OCI-LY3 (cell line): ENCODE results near the gene LITAF.
"Not testable (repeated sequence)": the region's sequence is repeated elsewhere in the genome, so short reads cannot be mapped to it uniquely, and the experiment has no call there.

Experiments used
- H2AFZ ChIP-seq: fragments of 200-600, 300-600 bp; shearing (Covaris generic); 2 replicates; pipeline ENCODE4 v1.6.0; 2014; ENCODE audit warnings: antibody characterized with exemption, low read depth, low read length
- H3K27ac ChIP-seq: fragments of 200-600, 300-600 bp; sonication (generic); 2 replicates; pipeline ENCODE4 v1.5.1; 2014; ENCODE audit warnings: mild to moderate bottlenecking, low read length, moderate library complexity, mixed read lengths
- H3K27me3 ChIP-seq: fragments of 200-600, 300-600 bp; sonication (generic); 2 replicates; pipeline ENCODE4 v1.6.1; 2014; ENCODE audit warnings: low read depth, low read length, mixed read lengths
- H3K36me3 ChIP-seq: fragments of 200-600, 300-600 bp; sonication (generic); replicated peaks from 2 replicates; pipeline ENCODE3; 2014; ENCODE audit warnings: low read depth, low read length, mixed read lengths
- H3K4me1 ChIP-seq: fragments of 300-600, 200-600 bp; sonication (generic); 2 replicates; pipeline ENCODE4 v1.6.1; 2014; ENCODE audit warnings: low read length, mixed read lengths
- H3K4me2 ChIP-seq: fragments of 200-600, 300-600 bp; sonication (generic); 2 replicates; pipeline ENCODE4 v1.6.1; 2014; ENCODE audit warnings: low read length, mixed read lengths
- H3K4me3 ChIP-seq: fragments of 300-600, 200-600 bp; sonication (generic); 2 replicates; pipeline ENCODE4 v1.5.1; 2014; ENCODE audit warnings: antibody characterized with exemption, mild to moderate bottlenecking, low read length, moderate library complexity
- H3K79me2 ChIP-seq: fragments of 300-600, 200-600 bp; shearing (Covaris generic); 2 replicates; pipeline ENCODE4 v1.6.1; 2014; ENCODE audit warnings: mild to moderate bottlenecking, low read length, mixed read lengths
- H3K9ac ChIP-seq: fragments of 300-600, 200-600 bp; shearing (Covaris generic); 2 replicates; pipeline ENCODE4 v1.6.0; 2014; ENCODE audit warnings: mild to moderate bottlenecking, low read length, moderate library complexity
- H3K9me3 ChIP-seq: fragments of 200-600, 300-600 bp; shearing (Covaris generic); 2 replicates; pipeline ENCODE4 v1.6.1; 2014; ENCODE audit warnings: low read length, mixed read lengths; ENCODE audit not compliant: insufficient read depth
- H4K20me1 ChIP-seq: fragments of 200-600, 300-600 bp; sonication (generic); 2 replicates; pipeline ENCODE4 v1.6.1; 2016; ENCODE audit warnings: low read length, mixed read lengths; ENCODE audit not compliant: insufficient read depth
- EZH2phosphoT487 ChIP-seq: fragments of 200-600 bp; shearing (Covaris generic); IDR thresholded peaks from 2 replicates; pipeline ENCODE4 v1.6.1; 2018; ENCODE audit warnings: antibody characterized with exemption, mixed run types, low read depth
- TF ChIP-seq, protein P1 (sequence below): fragments of 200-600, 300-600 bp; sonication (generic); IDR thresholded peaks from 2 replicates; pipeline ENCODE4 v1.5.1; 2014; ENCODE audit warnings: antibody characterized with exemption, low read length, low read depth

The LITAF gene

DNA sequence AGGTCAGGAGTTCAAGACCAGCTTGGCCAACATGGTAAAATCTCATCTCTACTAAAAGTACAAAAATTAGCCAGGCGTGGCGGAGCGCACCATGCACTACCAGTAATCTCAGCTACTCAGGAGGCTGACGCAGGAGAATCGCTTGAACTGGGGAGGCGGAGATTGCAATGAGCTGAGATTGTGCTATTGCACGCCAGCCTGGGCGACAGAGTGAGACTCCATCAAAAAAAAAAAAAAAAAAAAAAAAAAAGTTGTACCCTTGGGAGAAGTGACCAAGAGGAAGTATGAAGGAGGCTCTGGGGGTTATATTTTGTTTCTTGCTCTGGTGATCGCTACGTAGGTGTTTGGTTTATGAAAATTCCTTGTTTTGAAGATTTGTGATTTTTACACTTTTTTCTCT, 66.3 kb downstream of the LITAF start:
- H3K9me3 ChIP-seq, result no peaks in the 10 kb centered on the region
- H3K4me1 ChIP-seq, result no peaks in the 10 kb centered on the region
- H3K9ac ChIP-seq, result no peak overlapping the region
- no peak overlapping the region for H3K4me2 ChIP-seq
- H4K20me1 ChIP-seq, result no peaks in the 10 kb centered on the region
- peaks cover 14% of the 10 kb centered on the region for H3K27me3 ChIP-seq
- no peaks in the 10 kb centered on the region for H3K36me3 ChIP-seq
- no peak for TF ChIP-seq EZH2phosphoT487
- TF ChIP-seq, protein P1, sequence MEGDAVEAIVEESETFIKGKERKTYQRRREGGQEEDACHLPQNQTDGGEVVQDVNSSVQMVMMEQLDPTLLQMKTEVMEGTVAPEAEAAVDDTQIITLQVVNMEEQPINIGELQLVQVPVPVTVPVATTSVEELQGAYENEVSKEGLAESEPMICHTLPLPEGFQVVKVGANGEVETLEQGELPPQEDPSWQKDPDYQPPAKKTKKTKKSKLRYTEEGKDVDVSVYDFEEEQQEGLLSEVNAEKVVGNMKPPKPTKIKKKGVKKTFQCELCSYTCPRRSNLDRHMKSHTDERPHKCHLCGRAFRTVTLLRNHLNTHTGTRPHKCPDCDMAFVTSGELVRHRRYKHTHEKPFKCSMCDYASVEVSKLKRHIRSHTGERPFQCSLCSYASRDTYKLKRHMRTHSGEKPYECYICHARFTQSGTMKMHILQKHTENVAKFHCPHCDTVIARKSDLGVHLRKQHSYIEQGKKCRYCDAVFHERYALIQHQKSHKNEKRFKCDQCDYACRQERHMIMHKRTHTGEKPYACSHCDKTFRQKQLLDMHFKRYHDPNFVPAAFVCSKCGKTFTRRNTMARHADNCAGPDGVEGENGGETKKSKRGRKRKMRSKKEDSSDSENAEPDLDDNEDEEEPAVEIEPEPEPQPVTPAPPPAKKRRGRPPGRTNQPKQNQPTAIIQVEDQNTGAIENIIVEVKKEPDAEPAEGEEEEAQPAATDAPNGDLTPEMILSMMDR, result no peak
- no peak overlapping the region for H2AFZ ChIP-seq
- H3K27ac ChIP-seq, result no peak overlapping the region
- H3K79me2 ChIP-seq, result no peaks in the 10 kb centered on the region
- H3K4me3 ChIP-seq, result no peak overlapping the region

DNA sequence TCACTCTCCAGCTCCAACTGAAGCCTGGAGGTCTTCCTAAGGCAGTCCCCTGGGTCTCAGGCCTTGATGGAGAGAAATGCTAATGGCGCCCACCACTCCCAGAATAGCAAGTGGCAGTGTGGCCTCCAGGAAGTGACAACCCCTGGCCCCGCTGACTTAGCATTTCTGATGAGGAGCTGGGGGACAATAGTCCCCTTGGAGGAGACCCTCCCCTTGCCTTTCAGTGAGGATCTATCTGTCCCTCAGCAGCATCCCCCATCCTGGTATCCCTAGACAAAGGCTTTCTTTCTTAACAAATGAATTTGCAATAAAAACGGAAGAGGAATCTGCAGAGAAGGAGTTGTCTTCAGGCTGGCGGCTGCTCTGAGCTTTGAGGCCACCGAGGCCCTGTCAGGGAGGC, 68.8 kb downstream of the LITAF start:
- H3K27ac ChIP-seq, result no peak overlapping the region
- no peaks in the 10 kb centered on the region for H3K36me3 ChIP-seq
- H3K79me2 ChIP-seq, result no peaks in the 10 kb centered on the region
- H3K4me1 ChIP-seq, result no peaks in the 10 kb centered on the region
- H3K27me3 ChIP-seq, result peaks cover 11% of the 10 kb centered on the region; the same call in 1 of the 2 replicates
- H2AFZ ChIP-seq, result no peak overlapping the region
- no peak overlapping the region for H3K4me2 ChIP-seq
- no peaks in the 10 kb centered on the region for H3K9me3 ChIP-seq
- no peak overlapping the region for H3K4me3 ChIP-seq
- TF ChIP-seq, protein P1, result no peak
- no peak for TF ChIP-seq EZH2phosphoT487
- H3K9ac ChIP-seq, result no peak overlapping the region
- no peaks in the 10 kb centered on the region for H4K20me1 ChIP-seq

DNA sequence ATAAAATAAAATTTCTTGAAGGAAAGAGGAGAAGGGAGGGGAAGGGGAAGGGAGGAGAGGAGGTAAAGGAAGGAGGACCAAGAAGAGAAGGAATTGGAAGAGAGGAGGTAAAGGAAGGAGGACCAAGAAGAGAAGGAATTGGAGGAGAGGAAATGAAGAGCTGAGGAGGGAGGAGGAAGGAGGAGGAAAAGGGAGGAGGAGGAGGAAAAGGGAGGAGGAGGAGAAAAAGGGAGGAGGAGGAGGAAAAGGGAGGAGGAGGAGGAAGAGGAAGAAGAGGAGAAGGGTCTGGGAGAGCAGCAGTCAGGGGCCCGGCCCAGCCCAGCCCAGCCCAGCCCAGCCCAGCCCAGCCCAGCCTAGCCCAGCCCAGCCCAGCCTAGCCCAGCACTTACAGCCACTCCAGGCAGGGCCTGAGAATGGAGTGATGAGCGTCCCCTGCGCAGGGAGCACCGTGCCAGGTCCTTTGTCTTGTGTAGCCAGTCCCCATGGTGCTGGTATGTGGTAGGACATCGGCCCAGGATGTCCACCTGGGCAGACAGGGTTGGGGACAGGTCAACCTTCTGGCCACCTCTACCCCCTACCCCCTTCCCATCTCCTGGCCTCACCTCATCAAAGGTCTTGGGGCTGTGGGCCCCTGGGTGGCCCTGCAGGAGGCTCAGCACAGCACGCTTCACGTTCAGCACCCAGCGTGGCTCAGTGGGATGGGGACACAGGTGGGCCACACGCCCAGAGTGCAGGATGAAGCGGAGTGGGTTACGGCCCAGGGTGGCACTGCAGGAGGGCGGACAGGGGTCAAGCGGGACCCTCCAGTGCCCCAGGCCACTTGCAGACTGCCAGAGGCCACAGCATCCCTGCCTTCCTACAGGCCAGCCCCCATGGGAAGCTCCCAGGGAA, 70.9 kb downstream of the LITAF start:
- Histone ChIP-seq H3K27me3 (peaks cover 11% of the 10 kb centered on the region; the same call in 1 of the 2 replicates), H3K4me1 (no peaks in the 10 kb centered on the region), H2AFZ (no peak overlapping the region), H3K9ac (no peak overlapping the region), H3K27ac (no peak overlapping the region), H3K4me3 (no peak overlapping the region), H3K9me3 (no peaks in the 10 kb centered on the region), H3K4me2 (no peak overlapping the region), H4K20me1 (no peaks in the 10 kb centered on the region), H3K79me2 (no peaks in the 10 kb centered on the region), H3K36me3 (no peaks in the 10 kb centered on the region)
- TF ChIP-seq, protein P1, result no peak
- no peak for TF ChIP-seq EZH2phosphoT487

DNA sequence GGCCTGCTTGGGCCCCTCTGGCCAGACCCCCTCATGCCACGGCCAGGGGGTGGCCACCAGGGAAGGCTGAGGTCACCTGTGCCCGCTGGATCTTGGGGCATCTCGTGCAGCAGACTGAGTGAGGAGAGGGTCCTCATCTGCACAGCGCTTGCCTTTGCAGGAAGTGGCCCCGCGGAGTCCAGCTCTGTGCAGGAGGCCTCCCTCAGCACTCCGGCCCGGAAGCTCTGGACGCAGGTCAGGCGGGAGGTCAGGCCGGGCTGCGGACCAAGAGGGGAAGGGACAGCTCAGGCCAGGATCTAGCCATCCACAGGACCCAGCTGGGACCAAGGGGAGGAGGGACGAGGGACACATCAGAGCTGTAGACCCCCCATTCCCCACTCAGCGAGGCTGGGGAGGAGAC, 72.4 kb downstream of the LITAF start:
- H3K9me3 ChIP-seq, result no peaks in the 10 kb centered on the region
- H3K27ac ChIP-seq, result no peak overlapping the region
- no peaks in the 10 kb centered on the region for H3K4me1 ChIP-seq

DNA sequence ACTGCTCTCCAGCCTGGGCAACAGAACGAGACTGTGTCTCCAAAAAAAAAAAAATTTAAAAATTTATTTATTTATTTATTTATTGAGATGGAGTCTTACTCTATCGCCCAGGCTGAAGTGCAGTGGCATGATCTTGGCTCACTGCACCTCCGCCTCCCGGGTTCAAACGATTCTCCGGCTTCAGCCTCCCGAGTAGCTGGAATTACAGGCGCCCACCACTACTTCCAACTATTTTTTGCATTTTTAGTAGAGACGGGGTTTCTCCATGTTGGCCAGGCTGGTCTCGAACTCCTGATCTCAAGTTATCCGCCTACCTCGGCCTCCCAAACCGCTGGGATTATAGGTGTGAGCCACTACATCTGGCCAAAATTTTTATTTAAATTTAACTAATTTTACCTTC, 73.4 kb downstream of the LITAF start:
- H3K36me3 ChIP-seq, H3K27ac ChIP-seq, H3K4me2 ChIP-seq, H3K4me1 ChIP-seq, H4K20me1 ChIP-seq, H3K79me2 ChIP-seq, H3K9me3 ChIP-seq, H3K4me3 ChIP-seq, H2AFZ ChIP-seq, H3K9ac ChIP-seq: not testable (repeated sequence)
- H3K27me3 ChIP-seq, result peaks cover 11% of the 10 kb centered on the region; the same call in 1 of the 2 replicates

More for the DNA sequence above, 72.4 kb downstream of the LITAF start:
- Histone ChIP-seq H3K27me3 (peaks cover 11% of the 10 kb centered on the region; the same call in 1 of the 2 replicates), H2AFZ (no peak overlapping the region), H4K20me1 (no peaks in the 10 kb centered on the region), H3K9ac (no peak overlapping the region), H3K4me2 (no peak overlapping the region), H3K79me2 (no peaks in the 10 kb centered on the region), H3K4me3 (no peak overlapping the region), H3K36me3 (no peaks in the 10 kb centered on the region)
- TF ChIP-seq, protein P1, result no peak
- no peak for TF ChIP-seq EZH2phosphoT487
